ENCODE results near the gene EDDM13. TPM values are rescaled to one million over a fixed set of nuclear protein-coding genes. Genes with fewer than 3 reads are reported as not detected.

The EDDM13 gene
- total and polyA plus RNA-seq, 2 donors (not counting 3 experiments of a cell fraction or from before 2014, with no cell fraction given): 0.51 TPM; not detected in 1

DNA sequence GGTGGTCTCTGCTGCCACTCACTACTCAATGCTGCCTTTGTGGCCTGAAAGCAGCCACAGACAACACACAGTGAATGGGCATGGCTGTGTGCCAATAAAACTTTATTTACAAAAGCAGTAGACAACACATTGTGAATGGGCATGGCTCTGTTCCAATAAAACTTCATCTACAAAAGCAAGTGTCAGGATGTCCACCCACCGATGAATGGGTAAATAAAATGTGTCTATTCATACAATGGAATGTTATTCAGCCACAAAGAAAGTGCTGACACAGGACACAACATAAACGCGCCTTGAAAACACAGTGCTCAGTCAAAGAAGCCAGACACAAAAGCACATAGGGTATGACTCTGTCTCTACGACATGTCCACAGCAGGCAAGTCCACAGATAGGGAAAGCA is 22.0 kb downstream of the EDDM13 start:
- POLR2A ChIA-PET: no interaction called here
- no TSS peak for BruUV-seq (replicated peaks)

More for the DNA sequence above, 22.0 kb downstream of the EDDM13 start:
- no peak overlapping the region for H3K4me2 ChIP-seq (ENCODE audit: insufficient read depth, low read length)
- no peak overlapping the region for H3K4me3 ChIP-seq (replicated peaks in 1 of 3; ENCODE audit: insufficient read depth in 1 of 3, low read depth in 1 of 3, low read length in 3 of 3)
- no peaks in the 10 kb centered on the region for H4K20me1 ChIP-seq (replicated peaks; ENCODE audit: control insufficient read depth, extremely low read depth, insufficient read depth, low read length)
- dilution Hi-C loops (cut with MboI; ENCODE audit: extremely low pct_ligation_motif_present, low sequenced_read_pairs) (no loop called here), intact Hi-C loops (cut with micrococcal nuclease) (no loop called here)
- DNase-seq (ENCODE audit: low read depth, low spot score): no peak
- no peak overlapping the region for H3K9ac ChIP-seq (replicated peaks; ENCODE audit: extremely low read depth, insufficient read depth, low read length)
- H2AFZ ChIP-seq (ENCODE audit: low read depth, low read length): no peak overlapping the region
- no peaks in the 10 kb centered on the region for H3K9me1 ChIP-seq (replicated peaks; ENCODE audit: control insufficient read depth, extremely low read depth, insufficient read depth, low read length)
- no peaks in the 10 kb centered on the region for H3K79me2 ChIP-seq (ENCODE audit: control insufficient read depth, insufficient read depth, low read length)
- peaks cover 0 to 2% of the 10 kb centered on the region in 2 experiments for H3K36me3 ChIP-seq (ENCODE audit: control insufficient read depth in 2 of 2, extremely low read depth in 1 of 2, insufficient read depth in 2 of 2, low read length in 2 of 2)
- no peaks in the 10 kb centered on the region for H3K27me3 ChIP-seq (ENCODE audit: control insufficient read depth in 2 of 2, insufficient read depth in 2 of 2, low read length in 2 of 2)
- CTCF ChIA-PET: no interaction called here
- H3K9me3 ChIP-seq (replicated peaks; ENCODE audit: control insufficient read depth, insufficient read depth, low read length): no peaks in the 10 kb centered on the region
- no peak overlapping the region for H3K27ac ChIP-seq (ENCODE audit: insufficient read depth, low read depth, low read length)
- FAIRE-seq: no peak
- no peaks in the 10 kb centered on the region for H3K4me1 ChIP-seq (ENCODE audit: control insufficient read depth, extremely low read depth, insufficient read depth, low read length)
- TF ChIP-seq EZH2 (IDR thresholded peaks at IDR 0.05; ENCODE audit: borderline replicate concordance, low read depth, low read length, severe bottlenecking) (no peak), POLR2AphosphoS5 (IDR thresholded peaks at IDR 0.05; ENCODE audit: insufficient read depth, low read depth, low read length) (no peak), POLR2A (IDR thresholded peaks at IDR 0.05; ENCODE audit: low read depth, low read length) (no peak), FOS (IDR thresholded peaks at IDR 0.05; ENCODE audit: borderline replicate concordance, insufficient read depth, low read length) (no peak), JUN (IDR thresholded peaks at IDR 0.05; ENCODE audit: borderline replicate concordance, insufficient read depth, insufficient read length, low read depth) (no peak), MYC (IDR thresholded peaks at IDR 0.05; ENCODE audit: low read depth, low read length) (no peak), GATA2 (IDR thresholded peaks at IDR 0.05; ENCODE audit: insufficient read depth, insufficient read length, low read depth, low read length) (no peak)
- TF ChIP-seq, protein P1, sequence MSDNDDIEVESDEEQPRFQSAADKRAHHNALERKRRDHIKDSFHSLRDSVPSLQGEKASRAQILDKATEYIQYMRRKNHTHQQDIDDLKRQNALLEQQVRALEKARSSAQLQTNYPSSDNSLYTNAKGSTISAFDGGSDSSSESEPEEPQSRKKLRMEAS (IDR thresholded peaks at IDR 0.05; ENCODE audit: insufficient read depth, insufficient read length): no peak
- TF ChIP-seq, protein P2, sequence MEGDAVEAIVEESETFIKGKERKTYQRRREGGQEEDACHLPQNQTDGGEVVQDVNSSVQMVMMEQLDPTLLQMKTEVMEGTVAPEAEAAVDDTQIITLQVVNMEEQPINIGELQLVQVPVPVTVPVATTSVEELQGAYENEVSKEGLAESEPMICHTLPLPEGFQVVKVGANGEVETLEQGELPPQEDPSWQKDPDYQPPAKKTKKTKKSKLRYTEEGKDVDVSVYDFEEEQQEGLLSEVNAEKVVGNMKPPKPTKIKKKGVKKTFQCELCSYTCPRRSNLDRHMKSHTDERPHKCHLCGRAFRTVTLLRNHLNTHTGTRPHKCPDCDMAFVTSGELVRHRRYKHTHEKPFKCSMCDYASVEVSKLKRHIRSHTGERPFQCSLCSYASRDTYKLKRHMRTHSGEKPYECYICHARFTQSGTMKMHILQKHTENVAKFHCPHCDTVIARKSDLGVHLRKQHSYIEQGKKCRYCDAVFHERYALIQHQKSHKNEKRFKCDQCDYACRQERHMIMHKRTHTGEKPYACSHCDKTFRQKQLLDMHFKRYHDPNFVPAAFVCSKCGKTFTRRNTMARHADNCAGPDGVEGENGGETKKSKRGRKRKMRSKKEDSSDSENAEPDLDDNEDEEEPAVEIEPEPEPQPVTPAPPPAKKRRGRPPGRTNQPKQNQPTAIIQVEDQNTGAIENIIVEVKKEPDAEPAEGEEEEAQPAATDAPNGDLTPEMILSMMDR (IDR thresholded peaks at IDR 0.05; ENCODE audit: extremely low read depth in 1 of 2, insufficient read depth in 1 of 2, low read depth in 1 of 2, low read length in 2 of 2): no peak
